ENCODE measurements around the gene IRAG1. TPM values are rescaled to one million over a fixed set of nuclear protein-coding genes. Genes with fewer than 3 reads are reported as not detected.

IRAG1 gene
- total RNA-seq, 2 donors from 2014 or later: 348 to 366 TPM

DNA sequence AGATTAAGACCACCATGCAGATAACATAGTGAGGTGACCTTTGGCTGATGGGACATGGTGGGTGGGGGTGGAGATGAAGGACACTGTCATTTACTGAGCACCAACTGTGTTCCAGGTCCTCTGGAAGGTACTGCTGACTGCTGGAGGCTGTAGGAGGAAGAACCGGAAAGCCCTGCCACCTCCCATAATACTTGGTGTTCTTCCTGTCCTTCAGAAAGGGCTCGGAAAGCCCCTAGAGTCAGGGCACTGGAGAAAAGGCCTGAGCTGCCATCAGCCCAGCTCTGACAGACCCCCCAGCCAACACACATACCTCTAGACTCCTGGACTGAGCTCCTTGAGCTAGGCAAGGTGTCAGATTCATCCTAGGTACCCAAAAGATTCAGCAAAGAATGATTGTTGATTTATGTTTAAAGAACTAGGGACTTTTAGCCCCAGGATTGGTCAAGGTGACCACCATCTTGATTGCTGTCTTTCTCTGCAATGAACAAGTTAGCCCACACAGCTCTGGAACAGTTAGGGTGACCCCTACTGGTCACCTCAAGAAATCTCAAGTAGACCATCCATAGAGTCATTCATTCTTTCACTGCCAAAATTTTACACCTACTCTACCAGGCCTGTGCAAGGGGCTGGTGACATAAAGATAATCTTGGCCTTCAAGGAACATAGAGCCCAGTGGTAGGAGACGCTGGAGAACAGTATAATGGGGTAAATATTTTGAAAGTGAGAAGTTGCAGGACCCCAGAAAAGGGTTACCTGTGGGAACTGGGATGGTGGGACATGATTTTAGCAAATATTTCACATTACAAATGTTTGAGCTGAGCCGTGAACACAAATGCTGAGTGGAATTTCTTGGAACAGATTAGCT, 39.4 kb downstream of the IRAG1 start:
- DNase-seq (ENCODE audit: low spot score): no peak
- intact Hi-C loops (cut with DNase I): no loop called here

DNA sequence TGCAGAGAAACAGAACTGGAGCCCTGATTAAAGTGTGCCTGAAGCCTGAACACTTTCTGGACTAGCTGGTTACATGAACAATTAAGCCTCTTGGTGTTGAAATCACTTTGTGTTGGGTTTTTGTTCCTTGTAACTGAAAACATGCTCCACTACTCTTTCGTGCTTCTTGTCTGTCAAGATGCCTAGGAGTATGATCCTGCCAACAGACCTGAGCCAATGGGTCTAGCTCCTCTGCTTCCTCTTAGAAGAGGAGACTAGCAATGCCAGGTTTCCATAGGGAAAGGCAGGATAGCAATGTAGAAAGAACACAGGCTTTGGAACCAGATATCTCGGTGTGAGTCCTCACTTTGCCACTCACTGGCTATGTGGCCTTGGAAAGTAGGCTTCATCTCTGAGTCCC, 40.3 kb downstream of the IRAG1 start:
- intact Hi-C loops (cut with DNase I): no loop called here
- no peak for DNase-seq (ENCODE audit: low spot score)

DNA sequence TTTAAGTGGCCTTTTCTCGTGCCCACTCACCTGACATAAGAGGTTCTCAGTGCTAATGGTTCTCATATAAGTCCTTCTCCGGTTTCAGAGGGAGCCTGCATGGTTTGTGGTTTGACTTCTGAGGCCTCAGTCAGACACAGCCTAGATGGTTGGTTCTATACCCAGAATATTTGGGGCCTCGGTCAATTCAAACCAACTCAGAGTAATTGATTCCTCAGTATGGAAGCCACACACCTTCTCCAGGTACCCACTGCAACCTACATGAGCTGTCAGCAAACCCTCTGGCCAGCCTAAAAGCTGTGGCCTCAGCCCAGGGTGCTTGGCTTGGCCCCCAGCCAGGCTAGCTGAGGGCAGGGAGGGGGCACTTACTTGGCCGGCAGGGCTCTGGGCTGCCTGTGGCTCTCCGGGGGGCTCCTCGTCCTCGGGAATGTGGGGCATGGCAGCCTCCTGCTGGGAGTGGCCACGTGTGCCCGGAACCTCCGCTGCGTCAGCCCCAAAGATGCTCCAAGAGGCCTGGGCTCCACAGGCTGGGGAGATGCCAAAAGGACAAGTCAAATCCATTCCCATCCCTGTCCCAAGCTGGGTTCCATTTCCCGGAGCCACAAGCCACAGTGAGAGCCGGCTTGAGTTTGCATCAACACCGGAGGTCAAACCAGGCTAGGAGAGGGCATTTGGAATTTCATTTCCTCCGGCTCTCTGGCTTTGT, 41.7 kb downstream of the IRAG1 start:
- DNase-seq (ENCODE audit: low spot score): no peak
- intact Hi-C loops (cut with DNase I): no loop called here

DNA sequence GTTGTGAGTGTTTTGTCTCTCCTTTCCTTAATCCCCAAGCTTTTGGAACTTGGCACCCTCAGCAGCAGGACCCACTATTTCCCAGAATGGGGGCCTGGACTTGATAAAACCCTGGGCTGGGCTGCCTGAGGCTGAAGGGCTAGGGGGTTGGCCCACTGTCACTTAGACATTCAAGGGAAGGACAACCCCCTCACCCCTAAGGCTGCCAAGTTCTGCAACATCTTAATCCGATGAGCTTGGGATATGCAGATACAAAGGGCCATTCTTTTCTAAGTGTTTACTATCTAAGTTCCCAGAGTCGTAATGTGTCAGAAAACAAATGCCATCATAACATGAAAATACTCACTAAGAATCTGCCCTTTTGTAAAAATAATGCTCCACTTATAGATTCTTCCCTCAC, 42.9 kb downstream of the IRAG1 start:
- DNase-seq (ENCODE audit: low spot score): no peak
- intact Hi-C loops (cut with DNase I): no loop called here

DNA sequence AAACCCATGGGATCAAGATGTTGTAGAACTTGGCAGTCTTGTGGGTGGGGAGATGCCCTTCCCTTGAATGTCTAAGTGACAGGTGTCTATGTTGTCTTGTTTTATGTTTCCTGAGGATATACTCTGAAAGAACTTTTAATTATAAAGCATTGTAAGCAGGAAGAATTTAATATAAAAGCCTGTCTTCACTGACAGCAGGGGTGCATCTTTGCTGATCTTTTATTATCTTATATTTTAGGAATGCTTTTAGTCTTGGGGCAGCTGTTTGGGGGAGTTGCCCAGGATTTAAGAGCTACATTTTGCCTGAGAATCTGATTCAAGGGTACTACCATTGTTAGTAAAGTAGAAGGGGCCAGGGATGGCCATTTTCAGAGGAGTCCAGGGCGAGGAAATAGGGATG, 43.4 kb downstream of the IRAG1 start:
- DNase-seq (ENCODE audit: low spot score): no peak

DNA sequence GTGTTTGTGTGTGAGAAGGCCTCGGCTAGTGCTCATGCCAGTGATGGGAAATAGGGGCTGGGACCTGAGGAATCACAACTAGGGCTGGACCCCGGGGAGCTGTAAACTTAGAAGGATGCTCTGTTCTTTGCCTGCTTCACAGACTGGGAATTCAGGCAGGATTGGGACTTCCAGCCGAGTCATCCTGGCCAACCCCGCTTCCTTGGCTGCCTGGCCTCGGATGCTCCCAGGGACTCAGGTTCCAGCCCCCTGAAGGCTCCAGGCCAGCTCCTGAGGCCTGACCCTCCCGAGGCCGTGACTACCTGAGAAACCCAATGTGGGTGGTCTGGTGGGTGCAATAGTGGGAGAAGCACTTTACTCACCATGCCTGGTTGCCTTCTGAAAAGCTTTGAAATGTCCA, 44.7 kb downstream of the IRAG1 start:
- DNase-seq (ENCODE audit: low spot score): no peak

More for the DNA sequence above, 43.4 kb downstream of the IRAG1 start:
- intact Hi-C loops (cut with DNase I): no loop called here

DNA sequence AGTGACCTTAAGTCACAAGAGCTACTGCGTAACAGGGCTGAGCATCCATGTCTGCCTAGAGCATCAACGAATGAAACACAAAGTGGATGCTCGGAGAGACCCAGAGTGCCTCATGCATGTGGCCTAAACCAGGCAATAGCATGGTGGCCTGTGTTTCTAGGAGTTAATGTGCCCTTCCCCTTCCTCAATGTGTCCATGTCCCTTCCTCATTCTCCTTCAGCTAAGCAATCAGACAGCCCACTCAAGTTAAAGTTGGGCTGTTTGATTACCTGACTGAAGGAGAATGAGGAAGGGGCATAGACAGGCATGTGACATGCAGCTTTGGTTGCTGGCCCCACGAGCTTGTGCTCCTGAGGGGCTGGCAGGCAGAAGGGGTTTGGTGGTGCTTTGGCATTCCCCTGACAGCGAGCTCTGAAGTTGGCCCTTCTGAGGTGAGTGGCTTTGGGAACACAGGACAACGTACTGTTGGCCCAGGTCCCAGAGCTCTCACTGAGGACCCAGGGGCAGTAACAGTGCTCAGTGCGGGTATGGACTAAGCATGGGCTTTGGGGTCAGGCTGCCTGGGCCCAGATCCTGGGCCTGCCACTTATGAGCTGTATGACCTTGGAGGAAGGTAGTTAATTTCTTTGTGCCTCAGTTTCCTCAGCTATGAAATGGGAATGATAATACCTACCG, 46.7 kb downstream of the IRAG1 start:
- no peak for DNase-seq (ENCODE audit: low spot score)

More for the DNA sequence above, 44.7 kb downstream of the IRAG1 start:
- intact Hi-C loops (cut with DNase I): loop anchor here in 1 of 2 donors (10.0 kb wide), 1 partner anchor 86 kb away; no protein-coding TSS in a partner anchor

DNA sequence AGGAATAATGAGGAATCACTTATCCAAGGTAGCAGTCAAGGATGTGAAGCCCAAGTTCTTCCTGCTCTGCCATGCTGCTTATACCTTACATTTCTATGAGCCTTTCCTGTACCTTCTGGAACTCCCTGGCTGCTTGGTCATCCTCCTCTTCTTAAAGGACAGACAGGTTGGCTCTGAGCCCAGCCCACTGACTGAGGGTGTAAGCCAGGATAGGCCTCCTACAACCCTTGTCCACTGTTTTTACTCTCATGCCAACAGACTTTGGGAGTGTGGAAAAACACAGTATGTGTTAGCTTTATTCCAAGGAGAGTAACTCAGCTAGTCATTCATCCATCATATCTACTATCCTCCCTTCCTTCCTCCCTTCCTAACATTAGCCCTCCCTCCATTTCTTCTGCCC, 47.5 kb downstream of the IRAG1 start:
- DNase-seq (ENCODE audit: low spot score): no peak
- intact Hi-C loops (cut with DNase I): loop anchor here in 1 of 2 donors (10.0 kb wide), 1 partner anchor 89 kb away; no protein-coding TSS in a partner anchor

More for the DNA sequence above, 46.7 kb downstream of the IRAG1 start:
- intact Hi-C loops (cut with DNase I): loop anchor here in 1 of 2 donors (10.0 kb wide), 1 partner anchor 88 kb away; no protein-coding TSS in a partner anchor

DNA sequence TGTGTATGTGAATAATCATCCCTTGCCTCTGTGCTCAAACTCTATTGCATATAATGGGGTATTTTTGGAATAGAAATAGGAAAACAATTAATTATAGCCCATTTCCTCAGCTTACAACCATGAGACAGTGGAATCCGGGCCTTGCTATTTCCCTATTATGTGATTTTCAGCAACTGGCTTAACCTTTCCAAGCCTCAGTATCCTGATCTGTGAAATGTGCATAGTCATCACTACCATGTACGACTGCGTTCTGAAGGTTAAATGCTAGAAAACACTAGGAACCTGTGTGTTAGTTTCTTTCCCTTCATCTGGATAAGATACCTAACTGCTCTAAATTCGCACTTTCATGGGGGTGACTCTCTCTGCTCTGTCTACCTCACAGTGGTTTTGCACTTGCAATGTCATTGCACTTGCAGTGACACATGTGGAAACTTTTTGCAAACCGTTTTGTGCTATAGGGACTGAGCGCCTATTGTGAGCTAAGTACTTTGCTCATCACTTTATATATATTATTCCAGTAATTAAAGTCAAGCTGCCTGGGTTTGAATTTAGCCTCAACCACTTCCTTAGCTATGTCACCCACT, 48.3 kb downstream of the IRAG1 start:
- intact Hi-C loops (cut with DNase I): loop anchor here in 1 of 2 donors (10.0 kb wide), 1 partner anchor 89 kb away; no protein-coding TSS in a partner anchor
- no peak for DNase-seq (ENCODE audit: low spot score)

Other genes starting within 250 kb of the IRAG1 start
- 1 to 10 TPM; 6.5 to 6.9 TPM for gene AMPD3, start 238.5 kb downstream of the IRAG1 start, total RNA-seq
- gene RNF141, start 152.6 kb downstream of the IRAG1 start, total RNA-seq: 10 to 100 TPM; 24.7 to 25.3 TPM
- gene LYVE1, start 125.1 kb downstream of the IRAG1 start, total RNA-seq: 100 to 1,000 TPM; 112 to 292 TPM
- gene CTR9, start 57.5 kb upstream of the IRAG1 start, total RNA-seq: 10 to 100 TPM; 25.1 to 25.4 TPM
- 1,000 to 10,000 TPM in 1 of 2 donors, 100 to 1,000 TPM in 1; 885 to 1,062 TPM for gene EIF4G2, start 115.2 kb upstream of the IRAG1 start, total RNA-seq
- 10 to 100 TPM; 39.2 to 40.5 TPM for gene ZBED5, start 164.3 kb upstream of the IRAG1 start, total RNA-seq